GM12874 (cell line): ENCODE measurements around the gene RAB22A.

Experiments used
- CTCF ChIP-seq: IDR thresholded peaks from 2 replicates; pipeline ENCODE4 v1.5.1; 2011; ENCODE audit warnings: low read depth, mild to moderate bottlenecking, control low read depth, low read length, moderate library complexity; ENCODE audit not compliant: insufficient read depth

Gene RAB22A

GRCh38 chr20:58352468-58352867, 43.0 kb downstream of the RAB22A start:
- no peak for TF ChIP-seq CTCF

- no peak for TF ChIP-seq CTCF
These were observed 49.9 kb downstream of the RAB22A start for GRCh38 chr20:58359441-58359840.

- no peak for TF ChIP-seq CTCF
These were observed 51.4 kb downstream of the RAB22A start for GRCh38 chr20:58360936-58361335.

GRCh38 chr20:58361481-58362205, 52.1 kb downstream of the RAB22A start:
- TF ChIP-seq CTCF: no peak

GRCh38 chr20:58362206-58362516, 52.6 kb downstream of the RAB22A start:
- TF ChIP-seq CTCF: no peak

- TF ChIP-seq CTCF: no peak
These were observed 53.5 kb downstream of the RAB22A start for GRCh38 chr20:58362970-58363369.

- no peak for TF ChIP-seq CTCF
These were observed 57.4 kb downstream of the RAB22A start for GRCh38 chr20:58366866-58367265.

- TF ChIP-seq CTCF: no peak
These were observed 63.3 kb downstream of the RAB22A start for GRCh38 chr20:58372806-58373205.
